NCI-H1694 (cell line): ENCODE measurements around the gene ZNF511.

ENCODE experiments used
- DNase-seq: peaks from one replicate; lab custom pipeline; 2025; lab: John Stamatoyannopoulos, UW

Gene ZNF511

DNA sequence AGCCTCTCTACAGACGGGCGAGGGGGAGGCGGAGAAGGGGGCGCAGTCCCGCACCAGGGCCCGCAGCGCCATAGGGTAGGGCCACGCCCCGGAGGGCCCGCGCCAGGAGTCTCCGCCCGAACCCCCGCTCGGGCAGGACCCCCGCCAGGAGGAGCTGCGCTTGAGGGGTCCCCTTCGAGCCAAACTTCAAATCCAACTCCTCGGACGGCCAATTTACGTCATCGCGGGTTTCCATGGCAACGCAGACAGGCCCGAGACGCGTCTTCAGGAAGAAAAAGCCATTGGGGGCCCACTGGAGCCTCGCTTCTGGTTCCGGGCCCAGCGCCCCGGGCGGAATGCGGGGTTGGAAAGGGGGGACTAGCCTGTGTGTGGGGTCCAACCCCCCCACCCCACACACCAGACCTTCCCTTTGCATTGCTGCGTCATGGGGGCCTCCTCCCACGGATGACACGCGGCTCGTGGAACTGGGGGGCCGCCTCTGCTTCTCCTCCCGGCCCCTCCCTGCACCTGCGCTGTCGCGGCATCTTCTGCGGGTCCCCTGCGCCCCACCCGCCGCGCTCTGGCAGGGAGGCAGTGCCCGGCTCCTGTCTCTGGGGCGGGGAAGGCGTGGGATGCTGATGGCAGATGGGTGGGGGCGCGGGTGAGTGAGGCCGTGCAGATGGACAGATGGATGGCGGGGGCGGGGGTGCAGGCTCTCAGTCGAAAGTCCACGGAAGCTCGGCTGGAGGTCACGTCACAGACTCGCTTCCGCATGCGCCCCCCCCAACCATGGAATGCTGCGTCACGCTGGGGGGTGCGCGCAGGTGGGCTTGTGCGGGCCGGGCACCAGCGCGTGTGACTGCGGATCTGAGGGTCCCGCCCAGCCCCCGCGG is 26.8 kb downstream of the ZNF511 start:
- no peak for DNase-seq

DNA sequence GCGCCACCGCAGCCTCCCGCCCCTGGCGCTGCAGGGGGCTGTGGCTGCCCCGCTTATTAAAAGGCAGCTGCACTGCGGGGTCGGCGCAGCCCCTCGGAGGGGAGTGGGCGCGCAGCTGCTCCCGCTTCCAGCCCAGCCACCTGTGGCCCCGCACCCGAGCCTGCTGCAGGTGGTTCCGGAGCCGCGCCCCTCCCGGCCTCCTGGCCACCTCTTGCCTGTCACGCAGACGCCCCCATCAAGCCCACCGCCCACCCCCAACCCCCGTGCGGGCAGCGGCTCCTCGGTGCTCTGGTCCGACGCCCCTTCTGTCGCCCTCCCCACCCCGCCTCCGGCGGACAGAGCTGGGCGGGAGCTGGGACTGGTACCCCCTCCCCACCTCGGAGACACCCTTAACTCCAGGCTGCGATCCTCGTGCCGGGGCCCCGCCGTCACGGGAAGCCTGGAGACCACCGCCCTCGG is 27.4 kb downstream of the ZNF511 start:
- no peak for DNase-seq

DNA sequence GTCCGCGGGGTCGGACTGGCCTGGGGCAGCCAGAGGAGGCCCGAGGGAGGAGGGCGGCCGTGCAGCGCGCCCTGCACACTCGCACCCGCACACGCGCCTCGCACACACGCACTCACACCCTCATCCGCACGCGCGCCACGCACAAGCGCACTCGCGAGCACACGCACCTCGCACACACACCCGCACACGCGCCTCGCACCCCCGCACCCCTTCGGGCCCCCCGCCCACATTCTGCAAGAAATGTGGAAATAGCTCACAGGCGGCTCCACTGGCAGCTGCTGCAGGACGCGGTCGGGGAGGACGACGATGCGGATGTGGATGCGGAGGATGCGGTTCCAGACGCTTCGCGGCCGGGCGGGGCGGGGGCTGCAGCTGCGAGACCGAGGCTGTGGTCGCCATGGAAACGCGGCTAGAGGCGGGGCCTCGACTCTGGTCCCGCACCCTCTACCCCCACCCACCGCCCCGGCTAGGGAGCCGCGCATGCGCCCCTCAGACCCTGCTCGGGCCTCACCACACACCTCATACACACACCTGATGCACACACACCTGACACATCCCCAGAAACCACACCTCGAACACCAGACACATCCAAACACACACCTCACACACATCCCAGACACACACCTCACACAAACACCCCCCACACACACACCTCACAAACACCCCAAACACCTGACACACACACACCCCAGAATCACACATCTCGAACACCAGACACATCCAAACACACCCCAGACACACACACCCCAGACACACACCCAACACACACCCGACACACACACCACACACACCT is 28.1 kb downstream of the ZNF511 start, which contains the start of gene CALY:
TSS of gene CALY (minus strand) at position 320 of the 793 bp plus-strand sequence. CDS start 7,907 bp downstream, outside the sequence.
- no peak for DNase-seq

DNA sequence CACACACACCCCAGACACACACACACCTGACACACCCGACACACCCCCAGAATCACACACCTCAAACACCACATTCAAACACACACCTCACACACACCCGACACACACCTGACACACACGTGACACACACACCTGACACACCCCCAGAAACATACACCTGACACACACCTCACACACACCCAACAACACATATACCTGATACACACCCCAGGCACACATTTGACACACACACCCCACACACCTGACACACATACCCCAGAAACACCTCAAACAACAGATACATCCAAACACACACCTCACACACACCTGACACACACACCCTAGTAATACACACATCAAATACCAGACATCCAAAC is 28.6 kb downstream of the ZNF511 start:
- no peak for DNase-seq

GRCh38 chr10:133338080-133339071 is 29.7 kb downstream of the ZNF511 start:
- no peak for DNase-seq

DNA sequence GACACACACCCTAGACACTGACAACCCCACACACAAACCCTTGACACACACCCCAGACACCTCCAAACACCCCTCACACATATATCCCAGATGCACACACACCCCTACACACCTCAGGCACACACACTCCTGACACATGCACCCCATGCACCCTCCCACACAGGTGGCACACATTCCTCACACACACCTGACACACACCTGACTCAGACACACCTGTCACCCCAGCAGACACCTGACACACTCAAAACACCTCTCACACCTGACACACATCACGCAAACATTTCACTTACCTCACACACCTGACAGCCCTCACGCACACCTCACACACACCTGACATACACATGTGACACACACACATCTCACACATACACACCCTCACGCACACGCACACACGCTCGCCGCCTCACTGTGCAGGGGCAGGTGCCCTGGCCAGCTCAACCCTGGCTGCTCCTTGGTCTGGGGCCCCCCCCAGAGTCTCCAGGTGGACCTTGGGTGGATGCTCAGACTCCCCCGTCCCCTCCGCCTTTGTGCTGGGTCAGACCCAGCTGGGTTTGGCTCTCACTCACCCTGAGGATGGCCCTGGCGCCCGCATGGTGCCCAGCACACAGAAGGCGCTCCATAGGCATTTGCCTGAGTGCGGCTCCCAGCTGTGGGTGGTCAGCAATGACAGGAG is 31.1 kb downstream of the ZNF511 start:
- no peak for DNase-seq

DNA sequence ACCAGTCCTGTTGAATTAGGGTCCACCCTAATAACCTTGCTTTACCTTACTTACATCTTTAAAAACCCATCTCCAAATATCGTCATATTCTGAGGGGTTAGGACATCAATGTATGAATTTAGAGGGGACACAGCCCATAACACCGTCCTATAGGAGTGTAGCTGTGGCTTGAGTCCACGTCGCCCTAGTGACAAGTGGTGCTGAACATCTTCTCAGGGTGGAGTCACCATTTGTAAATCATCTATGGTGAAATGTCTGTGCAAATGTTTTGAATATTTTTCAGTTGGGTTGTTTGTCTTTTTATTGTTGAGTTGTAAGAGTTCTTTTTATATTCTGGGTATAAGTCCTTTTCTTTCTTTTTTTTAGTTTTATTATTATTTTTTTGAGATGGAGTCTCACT is 33.3 kb downstream of the ZNF511 start:
- DNase-seq, result no peak

DNA sequence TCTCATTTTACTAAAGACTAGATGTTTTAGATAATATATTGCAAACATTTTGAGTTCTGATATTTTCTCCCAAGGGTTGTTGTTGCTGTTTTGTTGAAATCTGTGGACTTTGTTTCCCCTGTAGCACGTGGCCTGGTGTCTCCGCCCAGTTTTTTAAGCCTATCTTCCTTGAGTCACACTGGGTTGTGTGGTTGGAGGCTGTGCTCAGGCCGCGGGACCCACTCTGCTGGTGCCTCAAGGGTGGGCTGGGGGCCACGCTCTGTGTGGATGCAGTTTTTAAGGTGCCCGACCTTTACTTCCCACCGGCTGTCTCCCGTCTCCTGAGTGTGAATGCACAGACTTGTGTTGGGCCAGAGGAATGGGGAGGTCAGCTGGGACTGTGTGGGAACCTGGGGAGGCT is 34.2 kb downstream of the ZNF511 start:
- no peak for DNase-seq

GRCh38 chr10:133343558-133343957 is 34.8 kb downstream of the ZNF511 start:
- DNase-seq, result no peak

DNA sequence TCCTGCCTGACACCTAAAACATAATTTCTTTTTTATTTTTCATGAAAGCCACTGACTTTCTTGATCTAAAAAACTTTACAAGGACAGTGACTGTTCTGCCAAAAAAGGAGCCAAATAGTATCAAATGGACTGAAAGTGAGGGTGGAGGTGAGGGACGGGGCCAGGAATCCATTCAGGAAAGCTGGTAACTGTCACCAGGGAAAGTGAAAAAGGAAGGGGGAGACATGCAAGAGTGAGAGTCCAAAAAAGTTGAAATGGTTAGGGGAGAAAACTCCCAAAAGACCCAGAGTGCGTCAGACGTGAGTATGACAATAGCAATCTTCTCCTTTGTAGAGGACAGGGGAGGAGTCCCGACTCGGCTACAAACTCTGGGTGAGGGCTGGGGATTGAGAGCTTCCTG is 35.5 kb downstream of the ZNF511 start:
- DNase-seq, result no peak

DNA sequence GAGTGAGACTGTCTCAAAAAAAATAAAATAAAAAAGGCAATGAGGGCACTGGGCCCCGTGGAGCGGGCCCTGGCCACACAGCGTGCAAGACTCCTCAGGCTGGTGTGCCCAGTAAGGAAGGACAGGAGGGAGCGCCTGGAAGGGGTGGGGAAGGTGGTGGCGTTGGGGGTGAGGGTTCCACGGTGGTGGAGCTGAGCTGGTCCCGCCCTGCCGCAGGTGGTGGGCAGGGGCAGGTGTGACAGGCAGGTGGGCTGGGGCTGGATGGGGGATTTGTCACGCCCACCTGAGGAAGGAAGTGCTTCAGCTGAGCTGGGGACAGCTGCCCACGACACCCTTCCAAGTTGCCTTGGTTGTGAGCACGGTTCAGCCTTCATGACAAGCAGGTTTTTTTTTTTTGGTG is 37.7 kb downstream of the ZNF511 start:
- no peak for DNase-seq

DNA sequence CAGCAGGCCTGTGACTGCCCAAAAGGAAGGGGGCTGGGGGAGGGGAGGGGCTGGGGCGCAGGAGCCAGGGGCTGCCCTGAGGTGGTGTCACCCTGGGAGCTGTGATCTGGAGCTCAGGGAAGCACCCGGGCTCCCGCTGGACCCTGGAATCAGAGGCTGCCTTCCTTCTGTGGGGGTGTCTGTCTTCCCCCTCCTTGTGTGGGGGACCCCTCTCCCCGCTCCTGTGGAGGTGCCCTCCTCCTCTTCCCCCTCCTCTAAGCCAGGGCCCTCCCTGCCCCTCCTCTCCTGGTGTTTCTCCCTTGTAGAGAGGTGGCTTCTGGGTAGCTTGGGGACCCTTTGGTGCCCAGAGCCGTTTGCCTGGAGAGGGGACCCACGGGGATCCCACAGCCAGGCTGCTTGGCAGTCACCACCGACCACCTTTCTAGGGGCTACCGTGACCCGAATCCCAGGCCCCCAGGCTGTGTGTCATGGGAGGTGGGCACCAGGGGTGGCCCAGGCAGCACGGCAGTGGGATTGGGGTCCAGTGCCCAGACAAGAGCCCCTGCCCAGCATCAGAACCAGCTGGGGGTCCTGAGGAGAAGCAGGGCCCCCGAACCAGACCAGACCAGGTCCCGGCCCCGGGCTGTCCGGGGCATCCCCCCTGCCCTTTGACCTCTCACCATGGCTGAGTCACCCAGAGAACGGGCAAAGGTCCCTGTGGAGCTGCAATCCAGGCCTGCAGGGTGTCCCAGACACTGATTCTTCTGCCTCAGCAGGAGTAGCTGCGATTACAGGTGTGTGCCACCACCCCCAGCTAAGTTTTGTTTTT is 39.2 kb downstream of the ZNF511 start:
- no peak for DNase-seq

- DNase-seq, result no peak
These were observed 40.5 kb downstream of the ZNF511 start for GRCh38 chr10:133349160-133349568.

- no peak for DNase-seq
These were observed 40.9 kb downstream of the ZNF511 start for GRCh38 chr10:133349577-133350011.

GRCh38 chr10:133350283-133350949 is 41.7 kb downstream of the ZNF511 start:
- DNase-seq, result no peak

DNA sequence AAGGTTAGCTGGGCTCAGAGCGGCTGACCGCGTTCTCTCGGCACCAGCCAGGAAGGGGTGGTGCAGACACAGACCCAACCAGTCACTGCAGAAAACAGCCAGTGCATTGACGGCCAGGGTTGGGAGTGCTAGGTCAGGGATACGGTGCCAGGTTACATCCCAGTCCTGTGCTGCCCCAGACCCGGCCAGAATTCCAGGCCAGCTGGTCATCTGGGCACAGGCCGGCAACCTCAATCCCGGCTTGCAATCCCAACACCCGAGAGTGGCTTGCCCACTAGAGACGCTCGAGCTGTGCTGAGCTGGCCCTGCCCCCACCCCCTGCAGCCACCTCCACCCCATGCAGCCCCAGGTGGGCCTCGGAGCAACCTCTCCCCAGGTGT is 42.2 kb downstream of the ZNF511 start:
- no peak for DNase-seq

- no peak for DNase-seq
These were observed 42.9 kb downstream of the ZNF511 start for GRCh38 chr10:133351408-133352318.

DNA sequence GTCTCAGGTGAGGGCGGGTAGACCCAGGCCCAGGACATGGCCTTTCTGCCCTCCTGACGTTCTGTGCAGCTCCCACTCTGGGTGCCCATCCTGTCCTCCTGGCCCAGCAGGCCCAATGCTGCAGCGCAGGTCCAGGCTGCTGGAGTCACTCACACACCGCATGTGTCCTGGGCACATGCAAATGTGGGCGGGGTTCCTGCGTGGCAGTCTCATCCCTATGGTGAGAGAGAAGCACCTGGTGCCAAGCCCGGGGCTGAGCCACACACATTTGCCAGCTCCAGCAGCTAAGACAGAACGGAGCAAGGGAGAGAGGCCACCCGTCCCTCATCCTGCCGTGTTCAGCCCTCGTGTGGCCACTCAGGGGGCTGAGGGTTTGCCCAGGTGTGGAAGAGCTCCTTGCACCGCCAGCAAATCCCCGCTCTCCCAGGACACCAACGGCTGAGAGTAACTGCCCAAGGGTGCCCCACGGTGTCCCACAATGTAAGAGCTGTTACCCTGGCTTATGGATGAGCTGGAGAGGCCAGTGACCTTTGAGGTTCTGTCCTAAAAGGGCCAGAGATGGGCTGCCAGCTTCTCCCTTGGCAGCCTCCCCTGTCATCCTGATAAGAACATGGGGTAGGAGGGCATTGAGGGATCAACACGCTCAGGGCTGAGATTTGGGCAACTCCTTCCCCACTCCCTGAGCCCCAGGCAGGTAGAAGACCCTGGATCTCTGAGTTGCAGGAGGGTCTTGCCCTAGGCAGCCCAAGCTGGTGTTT is 44.7 kb downstream of the ZNF511 start:
- no peak for DNase-seq
